Chondrocyte (in vitro differentiated cells): ENCODE results near the gene FTO. TPM values are rescaled to one million over a fixed set of nuclear protein-coding genes. Genes with fewer than 3 reads are reported as not detected.

Experiments
- DNase-seq: peaks from one replicate; pipeline ENCODE4 v3.0.0; 2021; ENCODE audit warnings: mixed read lengths, low spot score
- H3K27ac Mint-ChIP-seq: one replicate; pipeline ENCODE4 v1.8.0; 2021; ENCODE audit warnings: mild to moderate bottlenecking, moderate library complexity, mixed read lengths; ENCODE audit not compliant: unreplicated experiment
- H3K27me3 Mint-ChIP-seq: 2 replicates; pipeline ENCODE4 v1.8.0; 2021; ENCODE audit warnings: low read depth, mixed read lengths
- H3K36me3 Mint-ChIP-seq: 2 replicates; pipeline ENCODE4 v1.8.0; 2021; ENCODE audit warnings: low read depth, mixed read lengths
- H3K4me1 Mint-ChIP-seq: 2 replicates; pipeline ENCODE4 v1.8.0; 2021; ENCODE audit warnings: low read depth, mild to moderate bottlenecking, mixed read lengths
- H3K4me3 Mint-ChIP-seq: one replicate; pipeline ENCODE4 v1.8.0; 2021; ENCODE audit warnings: mild to moderate bottlenecking, moderate library complexity, mixed read lengths; ENCODE audit not compliant: unreplicated experiment
- H3K9me3 Mint-ChIP-seq: 2 replicates; pipeline ENCODE4 v1.8.0; 2021; ENCODE audit warnings: low read depth, mixed read lengths
- total RNA-seq: library from RNA; stranded (reverse); gene quantifications from 3 replicates; pipeline ENCODE4 v1.2.1, GENCODE V29; 2021
- TF ChIP-seq, protein P1 (sequence below): fragments of 200-600 bp; sonication (generic); IDR thresholded peaks from 2 replicates; pipeline ENCODE4 v1.5.0; 2021; ENCODE audit warnings: antibody characterized with exemption, mild to moderate bottlenecking, moderate library complexity

The FTO gene
- total RNA-seq, 1 donor from 2014 or later, result 85.7 TPM

DNA sequence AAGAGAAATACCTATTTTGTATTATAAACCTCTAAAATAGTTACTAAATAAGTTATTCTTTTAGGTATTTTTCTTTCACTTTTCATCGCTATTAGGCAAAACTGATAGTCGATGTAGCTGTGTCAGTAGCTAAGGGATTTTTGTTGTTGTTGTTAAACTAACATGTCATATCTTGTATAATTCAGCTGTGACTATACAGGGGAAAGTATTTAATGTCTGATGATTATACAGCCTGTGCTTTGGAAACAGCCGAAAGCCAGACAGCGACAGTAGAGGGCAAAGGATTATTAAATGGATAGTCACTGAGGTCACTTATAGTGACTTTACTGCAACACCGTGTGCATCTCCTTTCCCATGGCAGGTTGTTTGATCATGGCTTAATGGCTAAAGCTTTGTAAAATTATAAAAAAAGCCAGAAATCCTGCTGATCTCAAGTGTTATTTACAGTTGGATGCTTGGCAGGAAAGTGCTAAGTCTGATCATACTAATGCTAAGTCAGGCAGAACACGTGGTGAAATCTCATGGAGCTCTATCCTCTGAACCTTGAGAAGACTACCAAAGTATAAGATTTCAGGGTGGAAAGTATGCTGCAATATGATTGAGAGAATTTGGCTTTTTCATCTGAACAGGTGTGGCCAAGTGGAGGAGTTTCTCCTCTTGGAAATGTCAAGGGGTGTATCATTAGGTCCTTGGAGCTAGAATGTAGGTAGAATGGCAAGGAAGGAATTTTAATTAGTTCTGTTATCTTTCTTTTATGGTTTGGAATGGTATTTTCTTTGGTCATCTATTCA is 88.4 kb downstream of the FTO start:
- no peak overlapping the region for H3K27ac Mint-ChIP-seq
- H3K9me3 Mint-ChIP-seq, result no peaks in the 10 kb centered on the region
- peaks cover 36% of the 10 kb centered on the region for H3K4me1 Mint-ChIP-seq
- no peak for DNase-seq
- peaks cover 2% of the 10 kb centered on the region for H3K36me3 Mint-ChIP-seq
- H3K4me3 Mint-ChIP-seq, result no peak overlapping the region
- H3K27me3 Mint-ChIP-seq, result no peaks in the 10 kb centered on the region
- TF ChIP-seq, protein P1, sequence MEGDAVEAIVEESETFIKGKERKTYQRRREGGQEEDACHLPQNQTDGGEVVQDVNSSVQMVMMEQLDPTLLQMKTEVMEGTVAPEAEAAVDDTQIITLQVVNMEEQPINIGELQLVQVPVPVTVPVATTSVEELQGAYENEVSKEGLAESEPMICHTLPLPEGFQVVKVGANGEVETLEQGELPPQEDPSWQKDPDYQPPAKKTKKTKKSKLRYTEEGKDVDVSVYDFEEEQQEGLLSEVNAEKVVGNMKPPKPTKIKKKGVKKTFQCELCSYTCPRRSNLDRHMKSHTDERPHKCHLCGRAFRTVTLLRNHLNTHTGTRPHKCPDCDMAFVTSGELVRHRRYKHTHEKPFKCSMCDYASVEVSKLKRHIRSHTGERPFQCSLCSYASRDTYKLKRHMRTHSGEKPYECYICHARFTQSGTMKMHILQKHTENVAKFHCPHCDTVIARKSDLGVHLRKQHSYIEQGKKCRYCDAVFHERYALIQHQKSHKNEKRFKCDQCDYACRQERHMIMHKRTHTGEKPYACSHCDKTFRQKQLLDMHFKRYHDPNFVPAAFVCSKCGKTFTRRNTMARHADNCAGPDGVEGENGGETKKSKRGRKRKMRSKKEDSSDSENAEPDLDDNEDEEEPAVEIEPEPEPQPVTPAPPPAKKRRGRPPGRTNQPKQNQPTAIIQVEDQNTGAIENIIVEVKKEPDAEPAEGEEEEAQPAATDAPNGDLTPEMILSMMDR, result no peak

DNA sequence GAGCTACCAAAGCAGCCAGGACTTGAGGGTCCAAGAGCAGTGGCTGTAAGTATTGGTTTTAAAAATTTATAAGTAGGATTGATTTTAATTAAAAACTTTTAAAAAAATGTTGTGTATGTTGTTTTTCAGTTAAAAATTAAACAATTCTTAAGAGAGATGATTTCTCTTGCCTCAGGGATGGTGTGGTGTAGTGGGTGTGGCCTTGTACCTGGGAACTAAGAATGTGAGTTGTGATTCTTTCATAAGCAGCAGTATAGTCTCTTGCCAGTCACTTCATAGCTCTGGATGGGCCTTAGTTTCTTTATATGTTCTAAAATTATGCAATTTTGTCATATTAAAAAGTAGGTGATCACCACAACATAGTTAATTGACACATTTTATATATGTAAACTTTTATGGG is 99.5 kb downstream of the FTO start:
- peaks cover 17% of the 10 kb centered on the region for H3K9me3 Mint-ChIP-seq
- no peak overlapping the region for H3K27ac Mint-ChIP-seq
- H3K4me1 Mint-ChIP-seq, result peaks cover 10% of the 10 kb centered on the region
- DNase-seq, result no peak
- TF ChIP-seq, protein P1, result no peak
- no peak overlapping the region for H3K4me3 Mint-ChIP-seq
- no peaks in the 10 kb centered on the region for H3K27me3 Mint-ChIP-seq
- peaks cover 2% of the 10 kb centered on the region for H3K36me3 Mint-ChIP-seq

DNA sequence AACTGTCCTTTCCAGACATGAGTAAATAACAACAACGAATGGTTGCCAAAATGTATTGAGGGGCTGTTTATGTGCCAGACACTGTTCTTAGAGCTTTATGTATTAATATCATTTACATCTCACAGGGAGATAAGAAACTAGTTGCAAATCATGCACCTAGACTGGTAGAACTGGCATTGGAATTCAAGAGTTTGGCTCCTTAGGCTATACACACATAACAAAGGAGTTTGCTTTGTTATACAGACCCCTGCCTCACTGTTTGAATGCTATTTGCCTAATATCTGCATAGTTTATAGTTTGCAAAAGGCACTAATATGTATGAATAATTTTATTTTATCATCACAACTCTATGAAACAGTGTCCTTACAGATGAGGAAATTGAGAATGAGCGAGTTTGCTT is 100.0 kb downstream of the FTO start:
- Mint-ChIP-seq H3K4me3 (no peak overlapping the region), H3K27ac (no peak overlapping the region), H3K27me3 (no peaks in the 10 kb centered on the region), H3K9me3 (peaks cover 17% of the 10 kb centered on the region), H3K36me3 (peaks cover 2% of the 10 kb centered on the region), H3K4me1 (peaks cover 15% of the 10 kb centered on the region)
- TF ChIP-seq, protein P1, result no peak
- DNase-seq, result no peak

DNA sequence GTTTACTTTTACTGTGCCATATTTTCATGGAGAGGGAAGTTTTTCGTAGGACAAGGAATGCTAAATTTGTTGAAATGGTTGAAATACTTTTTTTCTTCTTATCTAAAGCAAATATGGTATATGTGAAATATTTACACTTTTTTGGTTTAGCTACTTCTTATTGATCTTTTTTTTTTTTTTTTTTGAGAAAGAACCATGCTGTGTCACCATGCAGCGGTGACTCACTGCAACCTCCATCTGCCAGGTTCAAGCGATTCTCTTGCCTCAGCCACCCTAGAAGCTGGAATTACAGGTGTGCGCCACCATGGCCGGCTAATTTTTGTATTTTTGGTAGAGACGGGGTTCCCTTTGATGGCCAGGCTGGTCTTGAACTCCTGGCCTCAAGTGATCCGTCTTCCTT is 100.5 kb downstream of the FTO start:
- Mint-ChIP-seq H3K36me3 (peaks cover 2% of the 10 kb centered on the region), H3K4me1 (peaks cover 20% of the 10 kb centered on the region), H3K4me3 (no peak overlapping the region), H3K9me3 (peaks cover 15% of the 10 kb centered on the region), H3K27me3 (no peaks in the 10 kb centered on the region), H3K27ac (no peak overlapping the region)
- TF ChIP-seq, protein P1, result no peak
- DNase-seq, result no peak

DNA sequence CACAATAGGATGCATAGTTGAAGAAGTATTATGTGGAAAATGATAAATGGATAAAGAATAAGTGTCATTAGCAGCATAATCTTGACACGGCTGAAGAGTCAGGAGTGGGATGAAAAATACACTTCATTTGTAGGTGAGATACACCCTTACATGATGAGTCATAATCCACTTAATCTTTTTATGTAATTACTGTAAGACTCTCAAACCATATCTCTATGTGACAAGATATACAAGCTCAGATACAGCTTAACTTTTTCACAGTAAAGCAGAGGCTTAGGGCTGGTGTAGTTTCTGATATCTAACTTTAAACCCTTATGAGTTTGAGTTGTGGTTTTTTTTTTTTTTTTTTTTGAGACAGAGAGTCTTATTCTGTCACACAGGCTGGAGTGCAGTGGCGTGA is 101.2 kb downstream of the FTO start:
- no peaks in the 10 kb centered on the region for H3K27me3 Mint-ChIP-seq
- H3K36me3 Mint-ChIP-seq, result peaks cover 2% of the 10 kb centered on the region
- DNase-seq, result no peak
- TF ChIP-seq, protein P1, result no peak
- no peak overlapping the region for H3K4me3 Mint-ChIP-seq
- peaks cover 12% of the 10 kb centered on the region for H3K9me3 Mint-ChIP-seq
- peaks cover 24% of the 10 kb centered on the region for H3K4me1 Mint-ChIP-seq
- H3K27ac Mint-ChIP-seq, result no peak overlapping the region
